Stimulated activated naive CD4-positive, alpha-beta T cell (primary cell): ENCODE results near the gene ZSWIM4.

Source experiments
- DNase-seq, 6 experiments: peaks; one replicate each; lab custom pipeline; 2025; lab: John Stamatoyannopoulos, UW

The ZSWIM4 gene

GRCh38 chr19:13835791-13836723 is 40.8 kb downstream of the ZSWIM4 start:
- peak in 1 of 6 experiments; percentile 36 for DNase-seq

DNA sequence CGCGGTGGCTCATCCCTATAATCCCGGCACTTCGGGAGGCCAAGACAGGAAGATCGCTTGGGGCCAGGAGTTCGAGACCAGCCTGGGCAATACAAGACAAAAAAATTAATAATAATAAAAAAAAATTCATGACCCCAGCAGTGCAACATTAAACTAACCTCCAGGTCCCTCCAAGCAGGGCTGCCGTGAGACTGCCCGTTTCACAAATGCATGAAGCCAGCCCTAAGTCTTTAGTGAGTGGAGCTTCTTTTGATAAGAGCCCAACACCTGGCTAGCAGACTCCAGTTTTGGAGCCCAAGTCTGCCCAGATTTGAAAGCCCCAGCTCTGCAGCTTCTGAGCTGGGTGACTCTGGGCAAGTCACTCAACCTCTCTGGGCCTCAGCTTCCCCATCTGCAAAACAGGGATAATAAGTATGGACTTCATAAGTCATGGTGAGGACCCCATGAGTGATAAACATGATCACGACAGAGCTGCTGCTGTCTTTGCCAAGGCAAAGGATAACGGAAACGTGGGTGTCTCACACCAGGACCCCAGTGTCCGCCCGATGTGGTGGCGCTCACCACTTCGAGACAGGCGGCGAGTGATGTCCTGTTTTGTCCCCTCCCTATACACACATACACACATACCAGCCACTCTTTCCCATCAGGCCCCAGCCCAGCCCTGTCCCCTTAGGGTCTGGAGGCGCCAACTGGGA is 43.3 kb downstream of the ZSWIM4 start:
- DNase-seq, result peak in 1 of 6 experiments; percentile 53

DNA sequence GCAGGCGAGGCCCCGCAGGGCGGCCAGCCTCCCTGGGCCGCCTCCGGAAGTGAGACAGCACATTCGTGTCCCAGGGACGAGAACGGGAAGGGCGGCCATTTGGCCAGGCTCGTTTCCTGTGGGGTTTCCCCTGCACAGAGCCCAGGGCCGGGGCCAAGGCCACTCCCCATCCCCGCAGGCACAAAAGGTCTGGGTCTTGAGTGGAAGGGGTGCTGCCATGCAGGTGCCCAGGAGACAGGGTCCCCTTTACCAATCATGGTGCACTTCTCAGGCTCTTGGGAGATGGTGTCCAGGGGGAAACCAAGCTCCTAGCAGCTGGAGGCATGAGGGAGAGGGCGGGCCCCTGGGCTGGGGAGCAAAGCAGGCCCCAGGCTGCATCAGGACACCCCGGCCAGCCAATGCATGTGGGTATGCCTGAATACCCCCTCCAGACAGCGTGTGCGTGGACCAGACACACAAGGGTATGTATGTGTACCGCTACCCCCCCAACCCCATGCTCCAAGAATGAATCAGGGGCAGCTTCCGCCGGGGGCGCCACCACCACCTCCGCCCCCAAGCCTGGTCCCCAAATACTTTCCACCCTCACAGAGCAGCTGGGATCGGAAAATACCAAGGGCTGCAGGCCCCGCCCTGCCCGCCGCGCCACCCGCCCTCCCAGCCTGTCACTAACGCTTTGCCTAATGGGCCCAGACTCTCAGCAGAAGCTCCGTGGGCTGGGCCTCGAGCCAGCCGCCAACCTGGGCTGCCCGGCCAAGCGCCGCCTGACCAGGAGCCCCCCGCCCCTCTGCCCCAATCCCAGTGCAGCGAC is 44.1 kb downstream of the ZSWIM4 start:
- peak in 5 of 6 experiments; percentile 56 to 80 (median 70) for DNase-seq

- no peak for DNase-seq
These were observed 44.7 kb downstream of the ZSWIM4 start for GRCh38 chr19:13839938-13840304.

DNA sequence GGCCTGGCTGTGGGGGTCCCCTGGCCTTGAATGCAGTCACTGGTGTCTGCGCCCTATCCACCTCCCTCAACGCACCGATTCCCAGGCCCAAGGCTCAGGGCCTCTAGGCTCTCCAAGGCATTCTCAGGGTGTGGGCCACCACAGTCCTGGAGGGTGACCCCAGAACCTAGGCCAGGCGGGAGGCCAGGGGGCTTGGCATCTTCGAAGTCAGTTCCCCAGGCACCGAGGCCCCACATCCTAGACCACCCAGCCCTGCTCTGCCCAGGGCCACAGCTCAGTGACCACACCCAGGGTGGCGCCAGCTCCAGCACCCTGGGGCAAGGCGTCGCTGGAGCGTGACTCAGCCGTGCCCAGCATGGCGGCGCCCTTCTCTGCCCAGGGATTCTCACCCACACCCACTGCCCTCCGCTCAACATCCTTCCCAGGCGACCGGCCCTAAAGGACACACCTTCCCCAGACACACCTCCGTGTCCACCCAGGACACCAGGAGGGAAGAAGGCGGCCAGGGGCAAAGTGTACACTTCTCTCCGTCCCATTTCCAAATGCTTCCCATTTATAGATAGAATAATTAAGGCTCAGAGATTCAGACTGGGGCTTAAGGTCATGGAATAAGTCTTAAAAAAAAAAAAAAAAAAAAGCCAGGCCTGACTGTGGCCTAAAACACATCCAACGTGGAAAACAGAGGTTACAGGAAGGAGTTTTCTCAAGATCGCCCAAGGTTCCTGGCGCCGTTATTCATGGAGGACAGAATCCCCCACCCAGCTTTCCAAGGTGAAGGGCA is 45.3 kb downstream of the ZSWIM4 start:
- DNase-seq, result peak in 1 of 6 experiments; percentile 50

GRCh38 chr19:13841086-13841961 is 46.1 kb downstream of the ZSWIM4 start:
- peak in 1 of 6 experiments; percentile 28 for DNase-seq

DNA sequence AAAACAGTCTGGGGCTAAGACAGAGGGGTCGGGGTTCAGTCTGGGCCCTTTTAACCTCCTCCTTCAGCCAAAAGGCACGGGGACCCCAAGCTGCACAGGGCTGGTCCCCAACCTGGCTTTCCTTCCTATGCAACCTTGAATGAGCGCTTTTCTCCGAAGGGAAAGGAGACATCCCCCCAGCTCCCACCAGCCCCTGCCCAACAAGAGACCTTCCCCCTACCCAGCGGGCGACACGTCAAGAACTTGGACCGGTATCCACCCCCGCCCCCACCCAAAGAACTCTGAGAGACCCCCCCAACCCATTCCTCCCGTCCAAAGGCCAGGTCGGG is 46.7 kb downstream of the ZSWIM4 start:
- peak in 1 of 6 experiments; percentile 57 for DNase-seq

- peak; percentile 31 to 66 (median 56) for DNase-seq
These were observed 47.3 kb downstream of the ZSWIM4 start for GRCh38 chr19:13842291-13843103.

DNA sequence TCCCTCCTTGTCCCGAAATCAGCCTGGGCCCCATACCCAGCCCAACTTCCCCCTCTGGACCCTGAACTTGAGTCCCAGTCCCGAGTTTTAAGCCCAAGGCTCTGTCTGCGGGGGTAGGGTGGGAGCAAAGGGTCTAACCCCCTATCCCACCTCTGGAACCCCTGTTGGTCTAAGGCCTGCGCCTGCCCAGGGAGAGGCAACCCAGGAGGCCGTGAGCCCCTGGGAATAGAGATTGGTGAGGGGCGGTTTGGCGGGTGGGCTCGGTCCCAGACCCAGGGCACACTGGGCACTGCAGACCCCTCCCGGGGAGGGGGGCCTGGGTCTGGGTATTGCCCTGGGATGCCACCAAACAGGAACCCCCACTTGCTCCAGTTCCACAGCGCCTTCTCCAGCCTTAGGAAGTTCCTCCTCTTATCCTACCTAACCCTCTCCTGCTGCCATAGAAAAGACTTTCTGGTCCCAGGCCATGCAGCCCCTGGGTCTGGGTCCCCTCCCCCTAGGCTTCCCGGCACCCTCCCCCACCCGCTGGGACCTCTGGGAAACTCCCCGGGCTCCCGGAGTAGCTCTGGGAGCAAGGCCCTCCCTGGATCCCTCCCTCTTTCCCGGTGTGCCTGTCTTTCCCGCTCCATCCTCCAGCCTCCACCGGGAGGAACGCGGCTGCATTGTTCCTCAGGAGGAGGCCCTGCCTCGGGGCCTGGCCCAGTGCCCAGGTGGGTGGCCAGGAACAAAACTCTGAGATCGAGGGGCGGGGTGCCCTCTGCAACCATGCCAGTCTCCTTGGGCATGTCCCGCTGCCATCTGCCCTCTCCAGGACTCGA is 48.1 kb downstream of the ZSWIM4 start:
- DNase-seq, result no peak

- no peak for DNase-seq
These were observed 48.9 kb downstream of the ZSWIM4 start for GRCh38 chr19:13844130-13844631.

GRCh38 chr19:13846557-13847406 is 51.5 kb downstream of the ZSWIM4 start:
- DNase-seq, result peak; percentile 94 to 98 (median 96)

DNA sequence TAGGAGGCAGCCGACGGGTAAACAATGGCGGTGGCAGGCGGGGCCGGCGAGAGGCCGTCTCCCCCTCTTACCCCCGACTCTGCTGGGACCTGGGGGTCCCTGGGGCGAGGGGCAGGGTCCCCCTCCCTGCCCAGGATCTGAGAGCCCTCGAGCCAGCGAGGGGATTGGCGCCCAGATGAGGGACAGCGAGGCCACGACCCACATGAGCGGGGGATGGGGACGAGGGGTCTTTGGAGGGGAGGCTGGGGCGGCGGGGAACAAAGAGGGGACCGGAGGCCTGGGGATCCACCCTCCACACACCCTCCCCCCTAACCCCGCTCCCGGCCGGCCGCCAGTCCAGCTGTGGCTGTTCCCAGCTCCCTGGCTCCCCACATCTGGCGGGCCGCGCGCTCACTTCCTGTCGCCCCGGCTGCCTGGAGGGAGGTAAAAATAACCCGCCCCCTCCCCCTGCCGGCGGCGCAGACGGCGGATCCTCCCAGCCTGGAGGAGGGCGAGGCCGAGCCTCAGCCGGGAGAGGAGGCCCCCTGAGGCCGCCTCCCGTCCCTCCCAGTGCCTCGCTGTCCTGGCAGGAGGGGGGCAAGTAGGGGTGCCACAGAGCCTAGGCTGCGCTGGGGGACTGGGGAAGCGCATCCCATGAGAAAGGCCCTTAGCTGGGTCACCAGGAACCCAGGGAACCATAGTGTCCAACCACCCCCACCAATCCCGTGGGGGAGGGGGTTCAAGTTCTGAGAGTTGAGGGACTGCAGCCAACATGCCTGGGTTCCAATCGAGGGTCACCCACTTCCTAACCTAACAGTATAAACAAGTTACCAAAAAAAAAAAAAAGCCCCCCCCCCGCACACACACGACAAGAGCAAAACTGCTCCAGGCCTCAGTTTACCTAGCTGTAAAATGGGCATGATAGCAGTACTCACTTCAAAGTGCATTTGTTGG is 52.4 kb downstream of the ZSWIM4 start:
- peak; percentile 70 to 88 (median 84) for DNase-seq

GRCh38 chr19:13848340-13848677 is 53.1 kb downstream of the ZSWIM4 start:
- no peak for DNase-seq

DNA sequence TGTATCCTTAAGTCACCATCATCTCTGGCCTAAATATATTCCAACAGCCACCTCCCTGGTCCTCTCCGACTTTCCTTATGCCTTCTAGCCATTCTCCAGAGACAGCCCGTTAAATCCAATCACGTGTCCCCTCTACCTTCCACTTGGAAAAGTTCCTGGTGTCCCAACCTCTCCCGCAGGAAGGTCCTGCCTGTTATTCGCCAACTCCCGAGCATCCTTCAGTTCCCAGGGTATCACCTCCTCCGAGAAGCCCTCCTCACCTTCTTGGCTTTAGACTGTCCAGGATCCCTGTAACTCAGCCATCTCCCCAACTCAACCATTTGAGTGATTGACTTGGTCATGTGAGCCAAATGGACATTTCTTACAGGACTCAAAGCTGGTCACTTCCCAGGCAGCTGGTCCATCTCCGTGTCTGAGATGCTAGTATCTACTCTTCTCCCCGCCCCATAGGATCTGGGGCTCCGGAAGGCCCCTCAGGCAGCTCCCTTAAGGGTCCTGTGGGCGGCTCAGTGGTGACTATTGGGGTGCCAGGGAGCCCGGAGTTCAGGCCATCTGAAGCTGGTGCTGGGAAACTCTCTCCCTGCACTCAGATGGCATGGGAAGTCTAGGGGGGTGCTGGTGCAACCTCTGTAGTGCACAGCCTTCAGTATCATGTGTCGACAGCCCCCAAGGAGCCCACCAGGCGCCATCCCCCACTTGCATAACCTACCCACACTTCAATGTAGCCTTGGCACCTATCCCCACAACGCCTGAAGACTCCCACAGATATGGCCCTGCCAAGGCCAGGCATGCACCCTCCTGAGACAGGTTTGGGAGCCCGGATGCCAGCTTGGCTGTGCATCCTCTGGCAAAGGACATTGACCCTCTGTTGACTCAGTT is 53.8 kb downstream of the ZSWIM4 start:
- no peak for DNase-seq
